ENCODE data around the gene IPO11. TPM values are rescaled to one million over a fixed set of nuclear protein-coding genes. Genes with fewer than 3 reads are reported as not detected.

The IPO11 gene
- 52.5 and 54.2 TPM in 2 replicates for total RNA-seq

GRCh38 chr5:62412549-62413329 lies at the start of gene IPO11:
Gene IPO11, plus strand, starts transcription at chr5:62412763. Its CDS starts 24,517 bp downstream, at chr5:62437280.
- Mint-ChIP-seq H3K4me3 (peak within 1 kb of the TSS; percentile 94), H3K27ac (peak within 1 kb of the TSS; percentile 90), H3K4me1 (ENCODE audit: low read depth) (peaks cover 21% of the 10 kb centered on the region), H3K27me3 (ENCODE audit: insufficient read depth) (peaks cover 7% of the 10 kb centered on the region), H3K36me3 (ENCODE audit: low read depth) (peaks cover 2% of the 10 kb centered on the region), H3K9me3 (no peaks in the 10 kb centered on the region)
- intact Hi-C loops (cut with micrococcal nuclease), result loop anchor here (1.0 to 5.0 kb wide), 5 partner anchors 8 to 1712 kb away; partner anchors contain the start of genes DEPDC1B, KIF2A and LRRC70
- peak; percentile 99 for DNase-seq (ENCODE audit: low spot score)

DNA sequence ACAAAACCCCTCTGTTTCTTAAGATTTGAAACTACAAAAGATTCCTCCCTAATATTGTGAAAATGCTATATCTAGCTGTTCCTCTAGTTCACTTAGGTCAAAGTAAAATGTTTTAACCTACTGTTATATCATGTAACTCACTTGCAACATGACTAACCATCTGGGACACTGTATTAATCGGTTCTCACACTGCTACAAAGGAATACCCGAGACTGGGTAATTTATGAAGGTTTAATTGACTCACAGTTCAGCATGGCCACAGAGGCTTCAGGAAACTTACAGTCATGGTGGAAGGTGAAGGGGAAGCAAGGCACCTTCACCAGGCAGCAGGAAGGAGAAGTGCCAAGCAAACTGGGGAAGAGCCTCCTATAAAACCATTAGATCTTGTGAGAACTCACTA lies 43.5 kb upstream of the IPO11 start:
- Mint-ChIP-seq H3K9me3 (no peaks in the 10 kb centered on the region), H3K4me1 (ENCODE audit: low read depth) (peaks cover 13% of the 10 kb centered on the region), H3K4me3 (no peak overlapping the region), H3K27ac (peak overlapping the region; percentile 44), H3K27me3 (ENCODE audit: insufficient read depth) (no peaks in the 10 kb centered on the region), H3K36me3 (ENCODE audit: low read depth) (peaks cover 40% of the 10 kb centered on the region)
- no peak for DNase-seq (ENCODE audit: low spot score)
- intact Hi-C loops (cut with micrococcal nuclease), result no loop called here

DNA sequence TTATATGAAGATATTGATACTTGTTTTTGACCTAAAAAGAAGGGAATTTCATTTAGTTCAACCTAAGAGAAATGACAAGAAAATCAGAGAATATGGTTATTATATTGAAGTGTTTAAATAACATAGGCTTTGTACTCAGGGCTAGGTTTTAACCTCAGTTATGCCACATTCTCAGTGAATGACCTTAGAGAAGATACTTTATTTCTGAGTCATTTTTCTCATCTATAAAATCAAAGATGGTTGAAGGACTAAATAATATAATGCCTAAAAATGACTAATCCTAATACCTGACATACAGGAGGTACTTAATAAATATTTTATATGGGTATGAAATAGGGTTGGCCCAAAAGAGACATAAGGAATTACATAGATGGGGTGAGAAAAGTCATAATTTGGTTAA lies 41.2 kb upstream of the IPO11 start:
- Mint-ChIP-seq H3K9me3 (no peaks in the 10 kb centered on the region), H3K27me3 (ENCODE audit: insufficient read depth) (no peaks in the 10 kb centered on the region), H3K4me3 (no peak overlapping the region), H3K4me1 (ENCODE audit: low read depth) (peaks cover 15% of the 10 kb centered on the region), H3K36me3 (ENCODE audit: low read depth) (peaks cover 40% of the 10 kb centered on the region), H3K27ac (no peak overlapping the region)
- intact Hi-C loops (cut with micrococcal nuclease), result no loop called here
- DNase-seq (ENCODE audit: low spot score), result no peak

GRCh38 chr5:62372600-62372999 lies 40.0 kb upstream of the IPO11 start:
- no peaks in the 10 kb centered on the region for H3K9me3 Mint-ChIP-seq
- intact Hi-C loops (cut with micrococcal nuclease), result no loop called here
- peaks cover 15% of the 10 kb centered on the region for H3K4me1 Mint-ChIP-seq (ENCODE audit: low read depth)
- DNase-seq (ENCODE audit: low spot score), result no peak
- H3K36me3 Mint-ChIP-seq (ENCODE audit: low read depth), result peaks cover 37% of the 10 kb centered on the region
- H3K4me3 Mint-ChIP-seq, result no peak overlapping the region
- no peak overlapping the region for H3K27ac Mint-ChIP-seq
- H3K27me3 Mint-ChIP-seq (ENCODE audit: insufficient read depth), result no peaks in the 10 kb centered on the region

DNA sequence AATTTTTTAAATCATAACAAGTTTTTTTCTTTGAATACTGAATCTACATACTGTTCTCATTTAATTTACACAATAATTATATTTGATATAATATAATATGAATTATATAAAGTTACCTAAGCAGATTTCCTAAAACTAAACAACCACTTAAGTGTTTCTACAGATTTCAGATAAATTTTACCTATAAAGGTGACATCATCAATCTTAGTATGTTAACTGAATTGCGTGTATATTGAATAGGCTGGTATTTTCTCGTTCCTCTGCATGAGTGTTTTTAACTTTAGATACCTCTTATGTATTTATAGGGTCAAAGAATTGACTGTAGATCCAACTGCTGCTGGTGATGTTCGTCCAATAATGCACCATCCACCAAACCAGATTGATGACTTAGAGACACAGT lies 39.2 kb upstream of the IPO11 start:
- Mint-ChIP-seq H3K4me1 (ENCODE audit: low read depth) (peaks cover 15% of the 10 kb centered on the region), H3K9me3 (no peaks in the 10 kb centered on the region), H3K27ac (no peak overlapping the region), H3K4me3 (no peak overlapping the region), H3K27me3 (ENCODE audit: insufficient read depth) (no peaks in the 10 kb centered on the region), H3K36me3 (ENCODE audit: low read depth) (peaks cover 41% of the 10 kb centered on the region)
- no peak for DNase-seq (ENCODE audit: low spot score)
- intact Hi-C loops (cut with micrococcal nuclease), result no loop called here

- H3K4me1 Mint-ChIP-seq (ENCODE audit: low read depth), result peaks cover 11% of the 10 kb centered on the region
- H3K9me3 Mint-ChIP-seq, result no peaks in the 10 kb centered on the region
- H3K27ac Mint-ChIP-seq, result no peak overlapping the region
- intact Hi-C loops (cut with micrococcal nuclease), result no loop called here
- H3K27me3 Mint-ChIP-seq (ENCODE audit: insufficient read depth), result no peaks in the 10 kb centered on the region
- H3K36me3 Mint-ChIP-seq (ENCODE audit: low read depth), result peaks cover 44% of the 10 kb centered on the region
- DNase-seq (ENCODE audit: low spot score), result no peak
- H3K4me3 Mint-ChIP-seq, result no peak overlapping the region
These were observed 38.5 kb upstream of the IPO11 start for GRCh38 chr5:62374090-62374489.

DNA sequence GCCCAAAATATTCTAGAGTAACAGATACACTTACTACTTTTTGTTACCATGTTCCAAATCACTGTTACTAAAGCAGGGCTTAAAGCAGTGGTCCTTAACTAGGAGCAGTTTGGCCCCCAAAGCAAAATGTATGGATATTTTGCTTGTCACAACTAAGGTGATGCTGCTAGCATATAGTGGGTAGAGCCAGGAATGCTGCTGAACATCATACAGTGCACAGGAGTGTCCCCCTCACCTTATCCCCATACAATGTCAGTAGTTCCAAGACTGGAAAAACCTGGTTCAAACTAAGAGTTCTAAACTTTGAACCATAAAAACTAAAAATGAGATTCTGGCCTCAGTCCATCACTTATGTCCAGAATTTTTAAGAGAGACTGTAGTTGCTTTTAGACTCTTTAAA lies 36.9 kb upstream of the IPO11 start:
- DNase-seq (ENCODE audit: low spot score), result no peak
- no peak overlapping the region for H3K27ac Mint-ChIP-seq
- intact Hi-C loops (cut with micrococcal nuclease), result no loop called here
- H3K27me3 Mint-ChIP-seq (ENCODE audit: insufficient read depth), result no peaks in the 10 kb centered on the region
- H3K9me3 Mint-ChIP-seq, result no peaks in the 10 kb centered on the region
- peaks cover 49% of the 10 kb centered on the region for H3K36me3 Mint-ChIP-seq (ENCODE audit: low read depth)
- peaks cover 6% of the 10 kb centered on the region for H3K4me1 Mint-ChIP-seq (ENCODE audit: low read depth)
- no peak overlapping the region for H3K4me3 Mint-ChIP-seq

DNA sequence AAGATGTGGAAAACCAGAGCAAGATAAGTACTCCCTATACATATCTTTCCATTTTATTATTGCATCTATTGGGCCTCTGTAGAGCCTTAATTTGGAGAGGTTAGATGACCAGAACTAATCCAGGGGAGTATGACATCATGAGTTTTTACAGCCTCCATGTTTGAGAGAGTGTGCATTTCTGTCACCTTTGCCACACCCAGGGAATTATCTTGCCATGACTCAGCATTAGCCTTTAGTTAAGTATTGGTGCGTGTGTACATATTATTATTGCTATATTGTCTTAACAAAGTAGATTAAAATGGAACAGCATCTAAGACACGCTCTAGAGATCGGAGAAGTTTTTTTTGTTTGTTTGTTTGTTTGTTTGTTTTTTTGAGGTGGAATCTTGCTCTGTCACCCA lies 36.5 kb upstream of the IPO11 start:
- no peak for DNase-seq (ENCODE audit: low spot score)
- intact Hi-C loops (cut with micrococcal nuclease), result no loop called here
- H3K36me3 Mint-ChIP-seq (ENCODE audit: low read depth), result peaks cover 53% of the 10 kb centered on the region

GRCh38 chr5:62385131-62385530 lies 27.4 kb upstream of the IPO11 start:
- H3K9me3 Mint-ChIP-seq, result no peaks in the 10 kb centered on the region
- intact Hi-C loops (cut with micrococcal nuclease), result loop anchor here (5.0 kb wide), 1 partner anchor 33 kb away; no protein-coding TSS in a partner anchor
- H3K27ac Mint-ChIP-seq, result no peak overlapping the region
- DNase-seq (ENCODE audit: low spot score), result no peak
- H3K4me1 Mint-ChIP-seq (ENCODE audit: low read depth), result no peaks in the 10 kb centered on the region
- H3K27me3 Mint-ChIP-seq (ENCODE audit: insufficient read depth), result no peaks in the 10 kb centered on the region
- H3K36me3 Mint-ChIP-seq (ENCODE audit: low read depth), result peaks cover 45% of the 10 kb centered on the region
- no peak overlapping the region for H3K4me3 Mint-ChIP-seq

More for the DNA sequence above, 36.5 kb upstream of the IPO11 start:
- no peaks in the 10 kb centered on the region for H3K27me3 Mint-ChIP-seq (ENCODE audit: insufficient read depth)
- no peaks in the 10 kb centered on the region for H3K9me3 Mint-ChIP-seq
- H3K4me1 Mint-ChIP-seq (ENCODE audit: low read depth), result peaks cover 6% of the 10 kb centered on the region
- no peak overlapping the region for H3K4me3 Mint-ChIP-seq
- no peak overlapping the region for H3K27ac Mint-ChIP-seq

DNA sequence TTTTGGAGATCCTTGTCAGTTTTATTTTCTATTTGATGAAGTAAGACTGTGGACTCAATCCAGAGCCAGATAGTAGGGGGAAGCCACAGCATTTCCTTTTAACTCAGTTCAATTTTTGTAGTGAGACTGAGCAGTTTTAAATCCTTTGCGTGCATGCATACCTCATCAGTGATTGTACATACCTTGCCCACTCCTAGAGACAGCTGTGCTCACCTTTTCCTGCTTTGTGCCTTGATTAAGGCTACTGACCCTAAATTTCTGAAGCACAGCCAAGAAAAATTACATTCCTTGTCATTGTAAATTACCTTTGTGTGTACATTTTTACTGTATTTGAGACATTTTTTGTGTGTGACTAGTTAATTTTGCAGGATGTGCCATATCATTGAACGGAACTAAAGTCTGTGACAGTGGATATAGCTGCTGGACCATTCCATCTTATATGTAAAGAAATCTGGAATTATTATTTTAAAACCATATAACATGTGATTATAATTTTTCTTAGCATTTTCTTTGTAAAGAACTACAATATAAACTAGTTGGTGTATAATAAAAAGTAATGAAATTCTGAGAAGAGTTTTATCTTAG lies 26.7 kb upstream of the IPO11 start:
- Mint-ChIP-seq H3K36me3 (ENCODE audit: low read depth) (peaks cover 44% of the 10 kb centered on the region), H3K4me3 (no peak overlapping the region), H3K27ac (peak overlapping the region; percentile 23), H3K27me3 (ENCODE audit: insufficient read depth) (no peaks in the 10 kb centered on the region), H3K9me3 (no peaks in the 10 kb centered on the region), H3K4me1 (ENCODE audit: low read depth) (no peaks in the 10 kb centered on the region)
- no peak for DNase-seq (ENCODE audit: low spot score)
- intact Hi-C loops (cut with micrococcal nuclease), result loop anchor here (5.0 kb wide), 1 partner anchor 34 kb away; no protein-coding TSS in a partner anchor

GRCh38 chr5:62386824-62387223 lies 25.7 kb upstream of the IPO11 start:
- DNase-seq (ENCODE audit: low spot score), result no peak
- Mint-ChIP-seq H3K27me3 (ENCODE audit: insufficient read depth) (no peaks in the 10 kb centered on the region), H3K4me1 (ENCODE audit: low read depth) (peaks cover 5% of the 10 kb centered on the region), H3K27ac (no peak overlapping the region), H3K36me3 (ENCODE audit: low read depth) (peaks cover 42% of the 10 kb centered on the region), H3K9me3 (no peaks in the 10 kb centered on the region), H3K4me3 (no peak overlapping the region)
- intact Hi-C loops (cut with micrococcal nuclease), result loop anchor here (5.0 kb wide), 1 partner anchor 35 kb away; no protein-coding TSS in a partner anchor

DNA sequence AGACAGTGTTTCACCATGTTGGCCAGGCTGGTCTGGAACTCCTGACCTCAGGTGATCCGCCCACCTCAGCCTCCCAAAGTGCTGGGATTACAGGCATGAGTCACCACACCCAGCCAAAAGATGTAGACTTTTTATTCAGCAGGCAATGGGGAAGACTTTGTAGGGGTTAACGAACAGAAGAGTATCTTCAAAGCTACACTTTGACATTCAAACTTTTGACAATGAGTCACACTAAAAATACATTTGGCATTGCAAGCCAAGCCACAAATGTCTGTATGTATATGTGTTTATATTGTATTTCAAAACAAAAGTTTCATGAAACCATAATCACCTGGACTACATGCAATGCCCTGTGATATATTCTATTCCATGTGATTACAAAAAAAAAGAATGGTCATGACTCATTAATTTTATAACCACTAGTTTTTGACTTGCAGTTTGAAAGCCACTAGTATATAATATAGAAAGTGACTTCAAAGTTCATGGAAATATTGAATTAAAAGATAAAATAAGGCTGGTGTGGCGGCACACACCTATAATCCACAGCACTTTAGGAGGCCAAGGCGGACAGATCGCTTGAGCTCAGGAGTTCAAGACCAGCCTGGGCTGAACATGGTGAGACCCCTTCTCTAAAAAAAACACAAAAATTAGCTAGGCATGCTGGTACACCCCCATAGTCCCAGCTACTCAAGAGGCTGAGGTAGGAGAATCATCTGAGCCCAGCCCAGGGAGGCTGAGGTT lies 17.2 kb upstream of the IPO11 start:
- H3K4me3 Mint-ChIP-seq, result no peak overlapping the region
- H3K27me3 Mint-ChIP-seq (ENCODE audit: insufficient read depth), result no peaks in the 10 kb centered on the region
- peak overlapping the region; percentile 79 for H3K27ac Mint-ChIP-seq
- no peaks in the 10 kb centered on the region for H3K9me3 Mint-ChIP-seq
- intact Hi-C loops (cut with micrococcal nuclease), result loop anchor here (1.0 to 2.0 kb wide), 2 partner anchors 8 to 15 kb away; partner anchors contain the start of gene DIMT1
- DNase-seq (ENCODE audit: low spot score), result no peak
- H3K36me3 Mint-ChIP-seq (ENCODE audit: low read depth), result peaks cover 42% of the 10 kb centered on the region
- H3K4me1 Mint-ChIP-seq (ENCODE audit: low read depth), result peaks cover 31% of the 10 kb centered on the region

All from activated T-helper 1 cell treated with anti-CD3 and anti-CD28 coated beads, Interleukin-12 subunit alpha, Interleukin-12 subunit beta, Interleukin-2, Interleukin-4 antibody, amounts not matched to agents 30 ng/mL and 10 ng/mL and 1 ng/mL, durations not matched to agents 14 hours and 24 hours and 36 hours (primary cell).